Gastroesophageal sphincter (tissue), 4 donors: ENCODE measurements around the gene PPM1H. TPM values are rescaled to one million over a fixed set of nuclear protein-coding genes. Genes with fewer than 3 reads are reported as not detected.
"Not testable (repeated sequence)": the region's sequence is repeated elsewhere in the genome, so short reads cannot be mapped to it uniquely, and the experiment has no call there.

Experiments used
- ATAC-seq: fragments of 150-250 bp; one replicate; pipeline ENCODE4 v1.9.1; 2016; ENCODE audit warnings: mild to moderate bottlenecking, moderate library complexity
- H3K27ac ChIP-seq, 4 donors: fragments of 200-600 bp; sonication (generic) in 3 of 4; 1 replicate in 3 of 4; 2 replicates in 1 of 4; pipeline ENCODE4 v1.5.1; 2016 to 2019
- H3K27me3 ChIP-seq: fragments of 200-600 bp; sonication (generic); one replicate; pipeline ENCODE4 v1.5.1; 2019
- H3K36me3 ChIP-seq, 2 donors: fragments of 200-600 bp; sonication (generic); one replicate each; pipeline ENCODE4 v1.5.1; 2019; ENCODE audit warnings: control low read depth in 1 of 2
- H3K4me1 ChIP-seq, 3 donors: fragments of 200-600 bp; sonication (generic); 1 replicate in 2 of 3; 2 replicates in 1 of 3; pipeline ENCODE4 v1.5.1; 2016 to 2019; ENCODE audit warnings: control low read depth in 2 of 3
- H3K4me3 ChIP-seq, 2 donors: fragments of 200-600 bp; sonication (generic); one replicate each; pipeline ENCODE4 v1.5.1; 2019; ENCODE audit warnings: mild to moderate bottlenecking in 1 of 2, moderate library complexity in 1 of 2
- H3K9me3 ChIP-seq, 3 donors: fragments of 200-600 bp; sonication (generic); one replicate each; pipeline ENCODE4 v1.5.1; 2017 to 2019; ENCODE audit warnings: control low read depth in 2 of 3
- EP300 ChIP-seq: sonication (generic); formaldehyde crosslinking; IDR thresholded peaks from one replicate; pipeline ENCODE4 v1.6.1; 2017; ENCODE audit warnings: antibody characterized with exemption, mild to moderate bottlenecking
- POLR2A ChIP-seq, 2 donors: fragments of 450-650 bp; IDR thresholded peaks; one replicate each; pipeline ENCODE4 v1.6.1; 2017; ENCODE audit warnings: antibody characterized with exemption in 2 of 2, mild to moderate bottlenecking in 2 of 2, moderate library complexity in 1 of 2
- POLR2AphosphoS5 ChIP-seq: sonication (generic); formaldehyde crosslinking; IDR thresholded peaks from one replicate; pipeline ENCODE4 v1.6.1; 2017; ENCODE audit warnings: antibody characterized with exemption
- WGBS, 2 donors: methylation state at CpG; one replicate each; pipeline ENCODE4 v1.1.5; 2018; ENCODE audit warnings: low coverage in 1 of 2; 5-methylcytosine and 5-hydroxymethylcytosine counted together
- total RNA-seq, 4 donors: library from RNA; depleted of rRNA; stranded (reverse); fragments of >200 nt; gene quantifications; one replicate each; pipeline ENCODE4 v1.1.0, GENCODE V29; 2016
- TF ChIP-seq, protein P1 (sequence below), 4 experiments: fragments of 200-600 bp in 2 of 4; fragments of 450-650 bp in 2 of 4; sonication (generic) in 1 of 4; IDR thresholded peaks; one replicate each; pipeline ENCODE4 v1.5.1; 2017 to 2019; ENCODE audit warnings: antibody characterized with exemption in 4 of 4, mild to moderate bottlenecking in 2 of 4, moderate library complexity in 2 of 4

PPM1H gene
- total RNA-seq, 4 donors from 2014 or later, result 1.3 to 1.9 (median 1.6) TPM

DNA sequence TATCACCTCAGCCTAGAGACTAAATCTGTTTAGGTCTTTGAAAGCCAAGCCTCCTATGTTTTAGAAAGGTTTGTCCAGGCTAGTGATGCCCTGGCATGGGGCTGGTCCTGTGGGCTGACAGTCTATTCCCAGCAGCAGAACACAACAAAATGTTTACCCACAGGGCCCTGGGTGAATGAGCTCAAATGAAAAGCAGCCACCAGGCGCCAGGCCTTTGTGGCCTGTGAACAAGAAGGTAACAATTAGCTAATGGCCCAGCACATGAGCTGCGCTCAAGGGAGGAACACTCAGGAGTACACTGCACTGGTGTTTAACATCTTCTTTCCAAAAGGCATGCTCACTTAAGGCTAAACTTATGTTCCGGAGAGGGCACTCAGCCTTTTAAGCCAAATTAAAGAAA is 266.2 kb downstream of the PPM1H start:
- 80% methylated on average over 1 to 2 of the region's 3 CpGs for WGBS, 2 donors
- Histone ChIP-seq H3K27me3 (no peaks in the 10 kb centered on the region), H3K27ac (no peak overlapping the region), H3K4me3 (no peak overlapping the region), H3K9me3 (no peaks in the 10 kb centered on the region), H3K36me3 (no peaks in the 10 kb centered on the region), H3K4me1 (no peaks in the 10 kb centered on the region)
- ATAC-seq, result no peak
- no peak for TF ChIP-seq EP300
- no peak for TF ChIP-seq POLR2AphosphoS5
- TF ChIP-seq, protein P1, sequence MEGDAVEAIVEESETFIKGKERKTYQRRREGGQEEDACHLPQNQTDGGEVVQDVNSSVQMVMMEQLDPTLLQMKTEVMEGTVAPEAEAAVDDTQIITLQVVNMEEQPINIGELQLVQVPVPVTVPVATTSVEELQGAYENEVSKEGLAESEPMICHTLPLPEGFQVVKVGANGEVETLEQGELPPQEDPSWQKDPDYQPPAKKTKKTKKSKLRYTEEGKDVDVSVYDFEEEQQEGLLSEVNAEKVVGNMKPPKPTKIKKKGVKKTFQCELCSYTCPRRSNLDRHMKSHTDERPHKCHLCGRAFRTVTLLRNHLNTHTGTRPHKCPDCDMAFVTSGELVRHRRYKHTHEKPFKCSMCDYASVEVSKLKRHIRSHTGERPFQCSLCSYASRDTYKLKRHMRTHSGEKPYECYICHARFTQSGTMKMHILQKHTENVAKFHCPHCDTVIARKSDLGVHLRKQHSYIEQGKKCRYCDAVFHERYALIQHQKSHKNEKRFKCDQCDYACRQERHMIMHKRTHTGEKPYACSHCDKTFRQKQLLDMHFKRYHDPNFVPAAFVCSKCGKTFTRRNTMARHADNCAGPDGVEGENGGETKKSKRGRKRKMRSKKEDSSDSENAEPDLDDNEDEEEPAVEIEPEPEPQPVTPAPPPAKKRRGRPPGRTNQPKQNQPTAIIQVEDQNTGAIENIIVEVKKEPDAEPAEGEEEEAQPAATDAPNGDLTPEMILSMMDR (IDR thresholded peaks at IDR 0.05), result no peak
- no peak for TF ChIP-seq POLR2A (IDR thresholded peaks at IDR 0.05)

DNA sequence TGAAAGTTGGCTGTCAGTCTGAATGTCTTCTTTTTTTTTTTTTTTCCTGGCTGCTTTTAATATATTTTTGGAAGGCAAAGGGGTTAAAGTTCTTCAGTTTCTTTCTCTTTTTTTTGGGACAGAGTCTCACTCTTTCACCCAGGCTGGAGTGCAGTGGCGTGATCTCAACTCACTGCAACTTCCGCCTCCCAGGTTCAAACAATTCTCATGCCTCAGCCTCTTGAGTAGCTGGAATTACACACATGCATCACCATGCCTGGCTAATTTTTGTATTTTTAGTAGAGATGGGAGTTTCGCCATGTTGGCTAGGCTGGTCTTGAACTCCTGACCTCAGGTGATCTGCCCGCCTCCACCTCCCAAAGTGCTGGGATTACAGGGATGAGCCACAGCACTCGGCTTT is 270.0 kb downstream of the PPM1H start:
- not testable (repeated sequence) for H3K4me1 ChIP-seq, ATAC-seq, H3K4me3 ChIP-seq, H3K27ac ChIP-seq, H3K9me3 ChIP-seq, H3K36me3 ChIP-seq, H3K27me3 ChIP-seq
- WGBS, 2 donors, result 87 to 100% methylated on average over 1 to 5 of the region's 5 CpGs

DNA sequence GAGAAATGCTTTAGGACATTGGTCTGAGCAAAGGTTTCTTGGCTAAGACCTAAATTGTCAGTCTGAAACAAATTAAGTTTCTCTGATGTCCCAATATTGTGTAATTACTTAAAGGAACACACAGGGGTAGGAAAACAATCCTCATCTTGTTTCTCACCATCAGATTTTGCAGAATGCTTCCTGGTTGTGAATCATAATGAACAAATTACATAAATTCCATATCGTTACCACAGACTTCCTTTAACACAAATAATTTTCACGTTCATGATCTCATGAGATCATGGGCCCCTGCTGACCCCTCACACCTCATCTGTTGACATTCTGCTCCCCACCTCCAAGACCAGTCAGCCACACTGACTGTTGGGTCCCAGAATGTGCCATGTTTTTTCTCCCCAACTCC is 274.2 kb downstream of the PPM1H start:
- no peak for ATAC-seq
- H3K4me1 ChIP-seq, result no peaks in the 10 kb centered on the region
- H3K4me3 ChIP-seq, result no peak overlapping the region
- no peaks in the 10 kb centered on the region for H3K36me3 ChIP-seq
- 67 to 85% methylated on average over 2 of the region's 2 CpGs for WGBS, 2 donors
- H3K9me3 ChIP-seq, result no peaks in the 10 kb centered on the region
- TF ChIP-seq POLR2AphosphoS5, result no peak
- TF ChIP-seq EP300, result no peak
- TF ChIP-seq, protein P1 (IDR thresholded peaks at IDR 0.05), result no peak
- TF ChIP-seq POLR2A (IDR thresholded peaks at IDR 0.05), result no peak
- no peak overlapping the region for H3K27ac ChIP-seq
- H3K27me3 ChIP-seq, result no peaks in the 10 kb centered on the region

DNA sequence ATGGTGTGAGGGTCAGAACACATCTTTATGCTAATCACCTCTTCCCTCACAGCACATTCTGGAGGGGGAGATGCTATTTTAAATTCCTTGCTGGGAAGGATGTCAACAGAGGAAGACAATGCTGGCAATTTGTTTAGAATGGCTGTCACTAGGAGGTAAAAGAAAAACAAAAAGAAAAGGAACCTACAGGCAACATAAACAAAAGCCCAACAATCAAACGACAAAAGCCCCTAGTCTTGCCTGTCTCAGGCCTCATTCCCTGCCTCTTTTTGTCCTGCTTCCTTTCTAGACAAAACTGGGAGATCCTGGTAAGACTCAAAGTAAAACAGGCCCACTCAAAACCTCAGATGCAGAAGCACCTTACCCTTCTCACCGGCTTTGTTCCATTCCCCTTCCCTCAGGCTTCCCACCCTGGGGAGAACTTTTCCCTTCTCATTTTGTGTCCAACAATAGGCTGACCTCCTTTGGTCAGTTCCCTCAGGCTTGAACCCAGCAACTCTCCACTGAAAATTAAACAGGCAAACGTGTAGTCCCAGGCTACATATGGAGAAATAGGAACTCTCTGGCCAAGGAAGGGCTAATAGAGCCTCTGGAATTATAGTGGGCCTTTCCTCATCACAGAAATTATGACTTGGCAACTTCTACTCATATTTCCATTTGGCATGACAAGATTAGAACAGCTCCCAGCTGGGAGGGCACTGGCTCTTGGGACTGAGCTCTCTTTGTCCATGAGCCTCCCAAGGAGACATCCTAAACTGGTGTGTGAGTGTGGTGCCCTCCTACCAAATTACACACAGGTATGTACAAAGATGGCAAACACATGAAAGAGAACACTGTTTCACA is 275.3 kb downstream of the PPM1H start:
- Histone ChIP-seq H3K27me3 (no peaks in the 10 kb centered on the region), H3K36me3 (no peaks in the 10 kb centered on the region), H3K9me3 (no peaks in the 10 kb centered on the region), H3K4me3 (no peak overlapping the region), H3K4me1 (no peaks in the 10 kb centered on the region), H3K27ac (no peak overlapping the region)
- no peak for ATAC-seq
- TF ChIP-seq, protein P1 (IDR thresholded peaks at IDR 0.05), result no peak
- TF ChIP-seq EP300, result no peak
- no peak for TF ChIP-seq POLR2AphosphoS5
- TF ChIP-seq POLR2A (IDR thresholded peaks at IDR 0.05), result no peak
- 41 to 71% methylated on average over 2 to 3 of the region's 3 CpGs for WGBS, 2 donors

DNA sequence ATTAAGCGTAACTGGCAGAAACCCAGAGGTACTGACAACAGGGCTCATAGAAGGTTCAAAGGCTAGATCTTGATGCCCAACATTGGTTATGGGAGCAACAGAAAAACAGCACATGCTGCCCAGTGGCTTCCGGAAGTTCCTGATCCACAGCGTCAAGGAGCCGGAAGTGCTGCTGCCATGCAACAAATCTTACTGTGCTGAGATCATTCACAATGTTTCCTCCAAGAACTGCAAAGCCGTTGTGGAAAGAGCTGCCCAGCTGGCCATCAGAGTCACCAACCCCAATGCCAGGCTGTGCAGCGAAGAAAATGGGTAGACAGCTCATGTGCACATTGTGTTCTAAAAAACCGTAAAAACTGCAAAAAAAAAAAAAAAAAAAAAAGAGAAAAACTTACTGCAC is 276.0 kb downstream of the PPM1H start:
- no peak overlapping the region for H3K27ac ChIP-seq
- H3K27me3 ChIP-seq, result no peaks in the 10 kb centered on the region
- H3K4me3 ChIP-seq, result no peak overlapping the region
- no peaks in the 10 kb centered on the region for H3K9me3 ChIP-seq
- no peaks in the 10 kb centered on the region for H3K4me1 ChIP-seq
- TF ChIP-seq, protein P1 (IDR thresholded peaks at IDR 0.05), result no peak
- H3K36me3 ChIP-seq, result no peaks in the 10 kb centered on the region
- ATAC-seq, result no peak
- 79% methylated on average over 6 of the region's 7 CpGs; no CpG with 5 or more reads in 1 of the 2 donors for WGBS, 2 donors
